Activated B cell treated with CpG ODN at 0.5 μM for 24 hours (primary cell): ENCODE results near the gene SCUBE3. TPM values are rescaled to one million over a fixed set of nuclear protein-coding genes. Genes with fewer than 3 reads are reported as not detected.

Experiments
- ATAC-seq: fragments of 200-7000 bp; cut with Tn5 transposase; one replicate; pipeline ENCODE4 v1.10.0; 2021; ENCODE audit warnings: low read depth, mild to moderate bottlenecking, moderate library complexity
- CTCF ChIA-PET: fragments of 350-600 bp; sonication (Branson Sonifier 250); formaldehyde crosslinking; loops from one replicate; lab custom pipeline; 2021; ENCODE audit warnings: antibody characterized with exemption; lab: Charles Lee
- POLR2A ChIA-PET: fragments of 350-600 bp; sonication (Branson Sonifier 250); formaldehyde crosslinking; loops from one replicate; lab custom pipeline; 2021; ENCODE audit warnings: antibody characterized with exemption; lab: Charles Lee
- DNase-seq: peaks from one replicate; pipeline ENCODE4 v3.0.0; 2022
- H3K27ac Mint-ChIP-seq: one replicate; pipeline ENCODE4 v1.8.0; 2020; ENCODE audit warnings: mixed read lengths
- H3K27me3 Mint-ChIP-seq: one replicate; pipeline ENCODE4 v1.8.0; 2021; ENCODE audit warnings: mixed read lengths
- H3K36me3 Mint-ChIP-seq: one replicate; pipeline ENCODE4 v1.8.0; 2021; ENCODE audit warnings: low read depth, mixed read lengths
- H3K4me1 Mint-ChIP-seq: one replicate; pipeline ENCODE4 v1.8.0; 2021; ENCODE audit warnings: mixed read lengths
- H3K4me3 Mint-ChIP-seq: one replicate; pipeline ENCODE4 v1.8.0; 2020; ENCODE audit warnings: mild to moderate bottlenecking, mixed read lengths
- H3K9me3 Mint-ChIP-seq: one replicate; pipeline ENCODE4 v1.8.0; 2020; ENCODE audit warnings: mixed read lengths
- CTCF ChIP-seq: fragments of 200-600 bp; IDR thresholded peaks from one replicate; pipeline ENCODE4 v1.8.0; 2022; ENCODE audit warnings: antibody characterized with exemption, mild to moderate bottlenecking
- intact Hi-C: fragments of 100-400 bp; cut with micrococcal nuclease; formaldehyde crosslinking; loops from one replicate; pipeline ENCODE4 v1.15.1; 2024
- total RNA-seq: library from RNA; stranded (reverse); gene quantifications from 2 replicates; pipeline ENCODE4 v1.2.3, GENCODE V29; 2022

The SCUBE3 gene
- total RNA-seq, 1 donor from 2014 or later = not detected

GRCh38 chr6:35173044-35173426 lies 40.7 kb upstream of the SCUBE3 start:
- Mint-ChIP-seq H3K9me3 (no peaks in the 10 kb centered on the region), H3K36me3 (no peaks in the 10 kb centered on the region), H3K27ac (no peak overlapping the region), H3K4me1 (no peaks in the 10 kb centered on the region), H3K27me3 (peaks cover 5% of the 10 kb centered on the region), H3K4me3 (no peak overlapping the region)
- intact Hi-C loops = no loop called here
- ChIA-PET POLR2A (no interaction called here), CTCF (no interaction called here)
- no peak for TF ChIP-seq CTCF
- DNase-seq = no peak
- ATAC-seq = no peak

GRCh38 chr6:35173427-35174087 lies 40.2 kb upstream of the SCUBE3 start:
- no peak for TF ChIP-seq CTCF
- Mint-ChIP-seq H3K27me3 (peaks cover 5% of the 10 kb centered on the region), H3K27ac (no peak overlapping the region), H3K4me3 (no peak overlapping the region), H3K9me3 (no peaks in the 10 kb centered on the region), H3K4me1 (no peaks in the 10 kb centered on the region), H3K36me3 (no peaks in the 10 kb centered on the region)
- intact Hi-C loops = no loop called here
- ATAC-seq = no peak
- ChIA-PET CTCF (no interaction called here), POLR2A (no interaction called here)
- DNase-seq = no peak

GRCh38 chr6:35174088-35174434 lies 39.7 kb upstream of the SCUBE3 start:
- Mint-ChIP-seq H3K27ac (no peak overlapping the region), H3K4me1 (no peaks in the 10 kb centered on the region), H3K27me3 (peaks cover 5% of the 10 kb centered on the region), H3K36me3 (no peaks in the 10 kb centered on the region), H3K9me3 (no peaks in the 10 kb centered on the region), H3K4me3 (no peak overlapping the region)
- TF ChIP-seq CTCF = no peak
- DNase-seq (no peak), ATAC-seq (no peak)
- intact Hi-C loops = no loop called here
- POLR2A ChIA-PET = no interaction called here
- CTCF ChIA-PET = no interaction called here

GRCh38 chr6:35174501-35174900 lies 39.3 kb upstream of the SCUBE3 start:
- Mint-ChIP-seq H3K27me3 (peaks cover 5% of the 10 kb centered on the region), H3K4me1 (no peaks in the 10 kb centered on the region), H3K4me3 (no peak overlapping the region), H3K9me3 (no peaks in the 10 kb centered on the region), H3K36me3 (no peaks in the 10 kb centered on the region), H3K27ac (no peak overlapping the region)
- DNase-seq = no peak
- CTCF ChIA-PET = no interaction called here
- ATAC-seq = no peak
- POLR2A ChIA-PET = no interaction called here
- intact Hi-C loops = no loop called here
- TF ChIP-seq CTCF = no peak

- H3K27ac Mint-ChIP-seq = no peak overlapping the region
- no peaks in the 10 kb centered on the region for H3K36me3 Mint-ChIP-seq
- H3K27me3 Mint-ChIP-seq = peaks cover 2% of the 10 kb centered on the region
- ATAC-seq (no peak), DNase-seq (no peak)
- no peaks in the 10 kb centered on the region for H3K9me3 Mint-ChIP-seq
- H3K4me3 Mint-ChIP-seq = no peak overlapping the region
- CTCF ChIA-PET = interaction anchor here (1.5 kb wide), 1 partner anchor 28 kb away, joined by 4 read pairs; no protein-coding TSS in a partner anchor
- POLR2A ChIA-PET = no interaction called here
- no peak for TF ChIP-seq CTCF
- no peaks in the 10 kb centered on the region for H3K4me1 Mint-ChIP-seq
- intact Hi-C loops = no loop called here
Observed at GRCh38 chr6:35176301-35177024, 37.3 kb upstream of the SCUBE3 start.
